HG03095 (cell line): ENCODE results near the gene GH1.

Experiments used
- ATAC-seq: cut with Tn5 transposase; IDR thresholded peaks from one replicate; pipeline ENCODE4 v1.9.1; 2021; ENCODE audit warnings: moderate library complexity; ENCODE audit not compliant: unreplicated experiment

Gene GH1

DNA sequence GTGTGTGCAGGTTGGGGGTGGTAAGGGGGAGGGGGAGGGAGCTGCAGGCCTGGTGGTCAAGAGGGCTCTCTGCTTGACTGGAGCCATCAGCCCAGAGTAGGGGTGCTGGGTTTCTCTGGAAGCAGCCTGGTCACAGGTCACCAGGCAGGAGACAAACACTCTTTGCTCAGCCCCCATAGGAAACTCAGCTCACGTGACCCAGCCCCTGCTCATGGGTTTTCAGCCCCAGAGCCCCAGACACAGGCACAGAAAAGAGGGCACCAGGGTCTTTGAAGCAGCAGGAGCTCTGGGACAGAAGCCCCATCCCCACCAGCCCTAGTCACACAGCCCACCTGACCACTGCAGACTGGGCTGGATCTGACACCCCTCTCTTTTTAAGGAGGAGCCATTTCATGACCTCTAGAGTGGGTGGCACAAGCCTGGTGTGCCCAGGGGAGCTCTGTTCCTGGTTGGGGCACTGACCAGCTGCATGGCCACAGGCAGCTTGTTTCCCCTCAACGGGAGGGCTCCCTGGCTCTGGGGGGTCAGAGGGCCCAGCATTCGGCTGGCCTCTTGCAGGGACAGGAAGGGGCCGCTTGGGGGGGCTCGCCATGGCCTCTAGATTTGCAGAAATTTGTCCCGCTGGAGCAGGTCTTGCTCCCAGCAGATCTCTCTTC lies 27.3 kb upstream of the GH1 start:
- peak; percentile 5 for ATAC-seq

- no peak for ATAC-seq
Observed at GRCh38 chr17:63944736-63945499, 26.3 kb upstream of the GH1 start.

- ATAC-seq, result no peak
Observed at GRCh38 chr17:63943745-63944144, 25.1 kb upstream of the GH1 start.

DNA sequence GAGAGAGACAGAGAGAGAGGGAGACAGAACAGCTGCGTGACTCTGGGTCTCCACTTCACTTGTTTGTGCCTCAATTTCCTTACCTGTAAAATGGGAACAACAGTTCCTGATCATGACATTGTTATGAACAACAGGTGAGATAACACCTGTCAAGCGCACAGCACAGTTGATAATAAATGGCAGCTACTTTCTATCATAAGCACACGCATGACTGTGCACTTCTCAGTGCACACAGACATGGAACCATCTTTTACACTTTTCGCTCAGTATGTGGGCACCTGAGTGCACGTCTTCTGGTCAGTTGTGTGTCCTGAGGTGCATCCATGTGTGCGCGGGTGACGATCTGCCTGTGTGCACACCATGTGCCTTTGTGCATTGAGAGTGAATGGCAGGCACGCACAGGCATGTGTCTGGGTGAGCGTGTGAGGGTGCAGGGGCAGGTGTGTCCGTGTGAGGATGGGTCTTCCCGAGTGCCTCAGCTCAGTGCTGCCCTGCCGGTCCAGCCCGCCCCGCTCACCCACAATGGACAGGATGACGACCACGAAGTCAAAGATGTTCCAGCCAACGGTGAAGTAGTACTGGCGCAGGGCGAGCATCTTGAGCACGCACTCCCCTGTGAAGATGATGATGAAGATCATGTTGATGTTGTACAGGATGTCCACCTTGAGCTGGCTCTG lies 23.8 kb upstream of the GH1 start:
- no peak for ATAC-seq

GRCh38 chr17:63941751-63942150 lies 23.1 kb upstream of the GH1 start:
- no peak for ATAC-seq

GRCh38 chr17:63941162-63941561 lies 22.5 kb upstream of the GH1 start:
- ATAC-seq, result no peak

GRCh38 chr17:63940584-63940983 lies 21.9 kb upstream of the GH1 start:
- no peak for ATAC-seq

DNA sequence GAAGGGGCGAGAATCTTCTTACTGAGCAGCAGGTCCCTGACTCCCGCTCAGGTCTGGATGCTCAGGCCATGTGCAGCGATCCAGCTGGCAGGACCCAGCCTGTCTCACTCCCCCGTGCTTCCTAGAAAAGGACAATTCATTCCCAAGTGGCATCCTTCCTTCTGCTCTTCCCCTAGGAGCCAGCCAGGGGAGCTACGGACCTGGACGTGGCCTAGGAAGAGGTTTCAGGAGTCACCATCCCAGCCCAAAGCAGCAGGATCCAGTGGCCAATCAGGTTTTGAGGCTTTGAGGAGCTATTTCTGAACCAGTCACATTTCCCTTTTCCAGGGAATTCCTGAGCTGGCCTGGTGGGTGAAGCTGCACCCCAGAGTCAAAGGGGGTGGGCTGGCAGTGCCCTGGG lies 21.2 kb upstream of the GH1 start:
- ATAC-seq, result no peak

GRCh38 chr17:63939401-63939800 lies 20.8 kb upstream of the GH1 start:
- ATAC-seq, result no peak

- ATAC-seq, result no peak
Observed at GRCh38 chr17:63937920-63938319, 19.3 kb upstream of the GH1 start.

- no peak for ATAC-seq
Observed at GRCh38 chr17:63937319-63937718, 18.7 kb upstream of the GH1 start.

GRCh38 chr17:63934183-63935112 lies 15.8 kb upstream of the GH1 start:
- ATAC-seq, result no peak

DNA sequence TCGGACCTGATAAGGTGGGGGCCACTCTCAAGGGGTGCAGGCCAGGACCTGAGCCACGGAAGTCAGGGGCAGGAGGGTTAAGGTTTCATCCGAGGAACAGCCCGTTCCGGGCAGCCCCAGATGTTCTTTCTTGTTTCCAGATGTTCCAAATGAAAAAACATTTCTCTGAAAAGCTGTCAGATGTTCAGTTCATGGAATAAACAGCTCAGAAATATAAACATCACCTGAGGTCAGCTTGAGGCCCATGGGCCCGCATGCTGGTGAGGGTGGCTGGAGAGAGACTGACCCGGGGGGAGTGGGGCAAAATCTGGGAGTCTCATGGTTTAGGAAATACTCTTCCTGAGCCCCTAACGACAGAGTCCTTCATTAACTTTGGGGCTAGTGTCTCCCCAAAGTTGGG lies 15.0 kb upstream of the GH1 start:
- no peak for ATAC-seq

GRCh38 chr17:63932721-63933120 lies 14.1 kb upstream of the GH1 start:
- peak; percentile 7 for ATAC-seq

- peak; percentile 83 for ATAC-seq
Observed at GRCh38 chr17:63931981-63932561, 13.4 kb upstream of the GH1 start, which contains the start of gene CD79B. Gene CD79B (minus strand): TSS chr17:63932331. CDS start chr17:63932261, 70 bp downstream.

- ATAC-seq, result no peak
Observed at GRCh38 chr17:63930951-63931575, 12.4 kb upstream of the GH1 start.

DNA sequence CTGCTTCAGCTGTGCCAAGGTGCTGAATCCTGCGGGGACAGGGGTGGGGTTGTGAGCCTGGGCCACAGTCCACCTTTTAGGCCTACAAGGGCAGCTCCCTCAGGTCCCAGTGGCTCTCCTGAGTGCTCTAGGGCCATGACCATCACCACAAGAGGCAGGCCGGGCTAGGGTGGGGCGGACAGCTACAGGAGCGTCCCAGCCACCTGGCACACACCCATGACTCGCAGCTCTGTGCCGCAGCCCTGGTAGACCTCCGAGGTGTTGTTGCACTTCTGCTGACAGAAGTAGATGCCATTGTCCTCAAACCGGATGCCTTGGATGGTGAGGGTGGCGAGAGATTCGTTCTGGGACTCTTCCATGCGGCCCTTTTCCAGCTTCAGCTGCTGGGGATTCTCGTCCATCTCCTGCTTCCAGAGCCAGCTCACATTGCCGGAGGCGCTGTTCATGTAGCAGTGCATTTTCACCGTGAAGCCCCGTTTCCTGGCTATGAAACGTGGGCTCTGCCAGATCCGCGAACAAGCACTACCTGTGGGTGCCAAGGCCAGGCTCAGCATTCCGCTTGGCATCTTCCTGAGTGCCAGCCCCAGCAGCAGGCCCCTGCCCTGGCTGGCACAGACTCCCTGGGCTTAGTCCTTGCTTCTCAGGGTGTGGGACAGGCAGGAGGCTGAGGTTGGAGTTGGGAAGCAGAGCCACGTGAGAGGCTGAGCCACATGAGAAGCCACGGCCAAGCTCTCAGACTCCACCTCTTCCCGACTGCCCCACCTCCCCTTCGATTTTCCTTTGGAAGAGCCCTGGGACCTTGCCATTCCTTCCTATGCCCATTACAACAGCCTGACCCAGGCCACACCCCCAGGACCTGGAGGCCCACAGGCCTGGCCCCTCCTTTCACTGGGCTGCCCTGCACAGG lies 11.5 kb upstream of the GH1 start:
- ATAC-seq, result no peak

GRCh38 chr17:63928966-63929695 lies 10.5 kb upstream of the GH1 start:
- no peak for ATAC-seq
